Measurements from ENCODE around the gene DDX50. TPM values are rescaled to one million over a fixed set of nuclear protein-coding genes. Genes with fewer than 3 reads are reported as not detected.

Gene DDX50
- total RNA-seq, 1 experiment from 2014 or later, result 33.8 TPM

DNA sequence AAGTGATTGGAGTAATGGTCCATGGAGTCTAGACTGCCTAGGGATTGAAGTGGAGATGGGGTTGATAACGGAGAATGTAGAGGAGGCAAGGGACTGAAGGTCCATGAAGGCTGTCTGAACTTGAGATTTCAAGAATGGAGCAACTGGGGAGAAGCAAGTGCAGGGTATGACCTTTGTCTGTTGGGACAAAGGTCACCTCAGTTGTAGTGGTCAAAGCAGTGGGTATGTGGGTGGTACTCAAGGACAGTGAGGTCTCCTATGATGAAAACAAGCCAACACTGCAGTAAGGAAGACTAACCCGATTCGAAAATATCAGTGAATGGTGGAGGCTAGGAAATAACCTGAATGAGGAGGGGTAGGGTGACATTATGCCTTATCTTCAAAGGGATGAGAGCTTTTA lies 49.5 kb downstream of the DDX50 start:
- no TSS peak for BruUV-seq (replicated peaks)
- Histone ChIP-seq H3K79me2 (ENCODE audit: low read depth) (peaks cover 8% of the 10 kb centered on the region), H3K4me2 (no peak overlapping the region), H3K9me3 (ENCODE audit: insufficient read depth, low read depth) (no peaks in the 10 kb centered on the region), H3K4me1 (replicated peaks; ENCODE audit: insufficient read depth) (peaks cover 7% of the 10 kb centered on the region), H3F3A (ENCODE audit: insufficient read depth, low read depth) (peaks cover 16% of the 10 kb centered on the region; the same call in 1 of the 2 replicates), H4K20me1 (ENCODE audit: insufficient read depth) (no peaks in the 10 kb centered on the region), H3K27ac (no peak overlapping the region), H3K27me3 (ENCODE audit: insufficient read depth, low read depth) (no peaks in the 10 kb centered on the region), H3K4me3 (no peak overlapping the region), H2AFZ (no peak overlapping the region), H3K36me3 (ENCODE audit: low read depth) (peaks cover 4% of the 10 kb centered on the region; the same call in 1 of the 2 replicates), H3K9me2 (ENCODE audit: insufficient read depth) (no peaks in the 10 kb centered on the region)
- POLR2A ChIA-PET (ENCODE audit: unreplicated experiment), result interaction anchor here (0.6 kb wide), 1 partner anchor 479 kb away, joined by 6 read pairs; the partner anchor contains the start of gene DNA2
- CTCF ChIA-PET, result no interaction called here
- no peak for DNase-seq
- intact Hi-C loops (cut with micrococcal nuclease; ENCODE audit: unreplicated experiment), result no loop called here
- TF ChIP-seq EZH2 (IDR thresholded peaks at IDR 0.05; ENCODE audit: low read depth), result no peak
- TF ChIP-seq, protein P1, sequence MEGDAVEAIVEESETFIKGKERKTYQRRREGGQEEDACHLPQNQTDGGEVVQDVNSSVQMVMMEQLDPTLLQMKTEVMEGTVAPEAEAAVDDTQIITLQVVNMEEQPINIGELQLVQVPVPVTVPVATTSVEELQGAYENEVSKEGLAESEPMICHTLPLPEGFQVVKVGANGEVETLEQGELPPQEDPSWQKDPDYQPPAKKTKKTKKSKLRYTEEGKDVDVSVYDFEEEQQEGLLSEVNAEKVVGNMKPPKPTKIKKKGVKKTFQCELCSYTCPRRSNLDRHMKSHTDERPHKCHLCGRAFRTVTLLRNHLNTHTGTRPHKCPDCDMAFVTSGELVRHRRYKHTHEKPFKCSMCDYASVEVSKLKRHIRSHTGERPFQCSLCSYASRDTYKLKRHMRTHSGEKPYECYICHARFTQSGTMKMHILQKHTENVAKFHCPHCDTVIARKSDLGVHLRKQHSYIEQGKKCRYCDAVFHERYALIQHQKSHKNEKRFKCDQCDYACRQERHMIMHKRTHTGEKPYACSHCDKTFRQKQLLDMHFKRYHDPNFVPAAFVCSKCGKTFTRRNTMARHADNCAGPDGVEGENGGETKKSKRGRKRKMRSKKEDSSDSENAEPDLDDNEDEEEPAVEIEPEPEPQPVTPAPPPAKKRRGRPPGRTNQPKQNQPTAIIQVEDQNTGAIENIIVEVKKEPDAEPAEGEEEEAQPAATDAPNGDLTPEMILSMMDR (conservative IDR thresholded peaks at IDR 0.05), result no peak

DNA sequence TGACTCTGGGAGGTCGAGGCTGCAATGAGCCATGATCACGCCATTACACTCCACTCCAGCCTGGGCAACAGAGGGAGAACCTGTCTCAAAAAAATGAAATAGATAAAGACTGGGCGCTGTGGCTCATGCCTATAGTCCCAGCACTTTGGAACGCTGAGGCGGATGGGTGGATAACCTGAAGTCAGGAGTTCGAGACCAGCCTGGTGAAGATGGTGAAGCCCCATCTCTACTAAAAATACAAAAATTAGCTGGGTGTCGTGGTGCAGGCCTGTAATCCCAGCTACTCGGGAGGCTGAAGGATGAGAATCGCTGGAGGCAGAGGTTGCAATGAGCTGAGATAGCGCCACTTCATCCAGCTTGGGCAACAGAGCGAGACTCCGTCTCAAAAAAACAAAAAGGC lies 53.8 kb downstream of the DDX50 start:
- ChIA-PET CTCF (interaction anchor here (0.7 kb wide), 1 partner anchor 438 kb away, joined by 3 read pairs; no protein-coding TSS in a partner anchor), POLR2A (ENCODE audit: unreplicated experiment) (no interaction called here)

DNA sequence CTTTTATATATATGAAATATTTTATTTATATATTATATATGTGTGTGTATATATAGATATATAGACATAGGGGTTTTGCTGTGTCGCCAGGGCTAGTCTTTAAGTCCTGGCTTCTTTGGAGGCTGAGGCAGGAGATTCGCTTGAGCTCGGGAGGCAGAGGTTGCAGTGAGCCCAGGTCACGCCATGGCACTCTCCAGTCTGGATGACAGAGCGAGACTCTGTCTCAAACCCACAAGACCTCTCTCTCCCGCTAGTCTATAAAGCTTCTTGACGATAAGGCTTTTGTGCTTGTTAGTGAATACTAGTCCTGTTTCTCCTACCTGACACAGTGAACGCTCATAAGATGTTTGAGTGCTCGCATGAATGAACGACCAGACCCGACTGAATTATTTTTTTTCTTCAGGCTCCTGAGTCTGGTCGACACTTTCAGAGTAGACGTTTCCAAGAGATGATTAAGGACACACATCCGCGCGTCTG lies 54.3 kb downstream of the DDX50 start:
- H3K9me3 ChIP-seq (ENCODE audit: insufficient read depth, low read depth), result no peaks in the 10 kb centered on the region
- peaks cover 33% of the 10 kb centered on the region for H4K20me1 ChIP-seq (ENCODE audit: insufficient read depth)
- no peaks in the 10 kb centered on the region; the same call in 1 of the 2 replicates for H3K9me2 ChIP-seq (ENCODE audit: insufficient read depth)
- peak overlapping the region; percentile 86 for H2AFZ ChIP-seq
- H3K27ac ChIP-seq, result peak overlapping the region; percentile 86
- peaks cover 51% of the 10 kb centered on the region for H3K79me2 ChIP-seq (ENCODE audit: low read depth)
- TF ChIP-seq EZH2 (IDR thresholded peaks at IDR 0.05; ENCODE audit: low read depth), result no peak
- TF ChIP-seq, protein P1 (conservative IDR thresholded peaks at IDR 0.05), result no peak
- peaks cover 29% of the 10 kb centered on the region for H3K36me3 ChIP-seq (ENCODE audit: low read depth)
- POLR2A ChIA-PET (ENCODE audit: unreplicated experiment), result no interaction called here
- H3K27me3 ChIP-seq (ENCODE audit: insufficient read depth, low read depth), result no peaks in the 10 kb centered on the region
- peak overlapping the region; percentile 90 for H3K4me2 ChIP-seq
- H3F3A ChIP-seq (ENCODE audit: insufficient read depth, low read depth), result peaks cover 37% of the 10 kb centered on the region
- intact Hi-C loops (cut with micrococcal nuclease; ENCODE audit: unreplicated experiment), result loop anchor here (1.0 to 5.0 kb wide), 2 partner anchors 138 to 428 kb away; partner anchors contain the start of gene SLC25A16
- H3K4me3 ChIP-seq, result peak overlapping the region; percentile 85
- no peak for DNase-seq
- CTCF ChIA-PET, result no interaction called here
- TSS peak; percentile 73 for BruUV-seq (replicated peaks)
- H3K4me1 ChIP-seq (replicated peaks; ENCODE audit: insufficient read depth), result peaks cover 29% of the 10 kb centered on the region

More for the DNA sequence above, 53.8 kb downstream of the DDX50 start:
- intact Hi-C loops (cut with micrococcal nuclease; ENCODE audit: unreplicated experiment), result loop anchor here (1.0 to 5.0 kb wide), 2 partner anchors 138 to 428 kb away; partner anchors contain the start of gene SLC25A16
- Histone ChIP-seq H3K36me3 (ENCODE audit: low read depth) (peaks cover 26% of the 10 kb centered on the region), H3K27me3 (ENCODE audit: insufficient read depth, low read depth) (no peaks in the 10 kb centered on the region), H3K4me1 (replicated peaks; ENCODE audit: insufficient read depth) (peaks cover 29% of the 10 kb centered on the region), H3K9me3 (ENCODE audit: insufficient read depth, low read depth) (no peaks in the 10 kb centered on the region), H3K4me2 (peak overlapping the region; percentile 90), H3F3A (ENCODE audit: insufficient read depth, low read depth) (peaks cover 34% of the 10 kb centered on the region), H2AFZ (no peak overlapping the region), H3K9me2 (ENCODE audit: insufficient read depth) (no peaks in the 10 kb centered on the region), H4K20me1 (ENCODE audit: insufficient read depth) (peaks cover 28% of the 10 kb centered on the region), H3K27ac (no peak overlapping the region), H3K79me2 (ENCODE audit: low read depth) (peaks cover 46% of the 10 kb centered on the region), H3K4me3 (peak overlapping the region; percentile 85; the same call in 1 of the 2 replicates)
- no peak for DNase-seq
- TF ChIP-seq, protein P1 (conservative IDR thresholded peaks at IDR 0.05), result no peak
- no peak for TF ChIP-seq EZH2 (IDR thresholded peaks at IDR 0.05; ENCODE audit: low read depth)
- BruUV-seq (replicated peaks), result no TSS peak
